Spleen (tissue), 7 donors: ENCODE data around the gene AGTPBP1.
A peak's percentile ranks its signal among the peaks of the same experiment; 100 is the strongest.

Experiments used
- POLR2A ChIP-seq, 3 donors: fragments of 450-650 bp; IDR thresholded peaks; one replicate each; pipeline ENCODE4 v1.5.1; 2017; ENCODE audit warnings: antibody characterized with exemption in 3 of 3, mild to moderate bottlenecking in 1 of 3
- POLR2AphosphoS5 ChIP-seq, 3 donors: sonication (generic); formaldehyde crosslinking; IDR thresholded peaks; one replicate each; pipeline ENCODE4 v1.5.1; 2017; ENCODE audit warnings: antibody characterized with exemption in 3 of 3
- TF ChIP-seq, protein P1 (sequence below), 11 experiments: fragments of 200-600 bp in 7 of 11; fragments of 450-650 bp in 4 of 11; sonication (generic) in 4 of 11; IDR thresholded peaks in 8 of 11; conservative IDR thresholded peaks in 3 of 11; 1 replicate in 7 of 11; 2 replicates in 4 of 11; pipeline versions ENCODE4 v1.4.0 to v1.8.0; 2016 to 2021; ENCODE audit warnings: antibody characterized with exemption in 11 of 11, inconsistent platforms in 4 of 11, mild to moderate bottlenecking in 1 of 11
- donor health status: DM: no; HTN: no; CAD: no; lungs with moderate emphysema.
- donor health status: DM: no; HTN: no; CAD: no.
- donor health status: DM: no; HTN: no; CAD: no.

DNA sequence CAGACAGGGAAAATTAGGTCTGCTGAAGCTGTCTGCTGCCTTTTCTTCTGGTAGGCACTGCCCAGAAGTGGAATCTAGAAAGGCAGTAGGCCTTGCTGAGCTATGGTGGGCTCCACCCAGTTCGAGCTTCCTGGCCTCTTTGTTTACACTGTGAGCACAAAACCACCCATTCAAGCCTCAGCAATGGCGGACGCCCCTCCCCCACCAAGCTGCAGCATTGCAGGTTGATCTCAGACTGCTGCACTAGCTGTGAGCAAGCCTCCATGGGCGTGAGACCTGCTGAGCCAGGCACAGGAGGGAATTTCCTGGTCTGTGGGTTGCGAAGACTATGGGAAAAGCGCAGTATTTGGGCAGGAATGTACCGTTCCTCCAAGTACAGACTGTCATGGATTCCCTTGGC is 18.5 kb downstream of the AGTPBP1 start:
- TF ChIP-seq POLR2A (IDR thresholded peaks at IDR 0.05): no peak
- TF ChIP-seq, protein P1, sequence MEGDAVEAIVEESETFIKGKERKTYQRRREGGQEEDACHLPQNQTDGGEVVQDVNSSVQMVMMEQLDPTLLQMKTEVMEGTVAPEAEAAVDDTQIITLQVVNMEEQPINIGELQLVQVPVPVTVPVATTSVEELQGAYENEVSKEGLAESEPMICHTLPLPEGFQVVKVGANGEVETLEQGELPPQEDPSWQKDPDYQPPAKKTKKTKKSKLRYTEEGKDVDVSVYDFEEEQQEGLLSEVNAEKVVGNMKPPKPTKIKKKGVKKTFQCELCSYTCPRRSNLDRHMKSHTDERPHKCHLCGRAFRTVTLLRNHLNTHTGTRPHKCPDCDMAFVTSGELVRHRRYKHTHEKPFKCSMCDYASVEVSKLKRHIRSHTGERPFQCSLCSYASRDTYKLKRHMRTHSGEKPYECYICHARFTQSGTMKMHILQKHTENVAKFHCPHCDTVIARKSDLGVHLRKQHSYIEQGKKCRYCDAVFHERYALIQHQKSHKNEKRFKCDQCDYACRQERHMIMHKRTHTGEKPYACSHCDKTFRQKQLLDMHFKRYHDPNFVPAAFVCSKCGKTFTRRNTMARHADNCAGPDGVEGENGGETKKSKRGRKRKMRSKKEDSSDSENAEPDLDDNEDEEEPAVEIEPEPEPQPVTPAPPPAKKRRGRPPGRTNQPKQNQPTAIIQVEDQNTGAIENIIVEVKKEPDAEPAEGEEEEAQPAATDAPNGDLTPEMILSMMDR (IDR thresholded peaks at IDR 0.05 in 8 of 11, conservative IDR thresholded peaks at IDR 0.05 in 3 of 11): no peak
- peak in 2 of 3 donors; percentile 11 to 36 for TF ChIP-seq POLR2AphosphoS5 (IDR thresholded peaks at IDR 0.05)
